M059J (cell line): ENCODE data around the gene C21orf58. TPM values are rescaled to one million over a fixed set of nuclear protein-coding genes. Genes with fewer than 3 reads are reported as not detected.
A peak's percentile ranks its signal among the peaks of the same experiment; 100 is the strongest.

Experiments used
- DNase-seq: peaks from one replicate; pipeline ENCODE4 v3.0.0-alpha.2; 2012; ENCODE audit warnings: low read depth
- total RNA-seq: library from RNA; depleted of rRNA; stranded (reverse); fragments of >200 nt; shearing (Covaris generic); gene quantifications from 2 replicates; pipeline ENCODE4 v1.2.3, GENCODE V29; 2014

Gene C21orf58
- total RNA-seq, 1 experiment from 2014 or later: 16.2 TPM

GRCh38 chr21:46354046-46354445, 30.4 kb upstream of the C21orf58 start:
- DNase-seq: no peak

DNA sequence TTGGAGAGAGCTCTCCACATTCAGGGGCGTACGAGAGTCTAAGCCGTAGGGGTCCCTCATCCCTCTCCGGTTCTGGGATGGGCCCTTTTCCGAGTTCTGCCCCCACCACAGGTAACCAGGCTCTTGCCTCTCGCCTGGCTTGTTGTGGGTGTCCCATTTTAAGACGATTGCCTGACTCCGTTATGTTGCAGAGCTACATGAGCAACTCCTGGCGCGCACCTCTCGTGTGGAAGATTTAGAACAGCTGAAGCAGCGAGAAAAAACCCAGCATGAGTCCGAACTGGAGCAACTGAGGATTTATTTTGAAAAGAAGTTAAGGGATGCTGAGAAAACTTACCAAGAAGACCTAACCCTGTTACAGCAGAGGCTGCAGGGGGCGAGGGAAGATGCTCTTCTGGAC, 29.2 kb upstream of the C21orf58 start:
- no peak for DNase-seq

GRCh38 chr21:46352164-46352515, 28.5 kb upstream of the C21orf58 start:
- DNase-seq: no peak

DNA sequence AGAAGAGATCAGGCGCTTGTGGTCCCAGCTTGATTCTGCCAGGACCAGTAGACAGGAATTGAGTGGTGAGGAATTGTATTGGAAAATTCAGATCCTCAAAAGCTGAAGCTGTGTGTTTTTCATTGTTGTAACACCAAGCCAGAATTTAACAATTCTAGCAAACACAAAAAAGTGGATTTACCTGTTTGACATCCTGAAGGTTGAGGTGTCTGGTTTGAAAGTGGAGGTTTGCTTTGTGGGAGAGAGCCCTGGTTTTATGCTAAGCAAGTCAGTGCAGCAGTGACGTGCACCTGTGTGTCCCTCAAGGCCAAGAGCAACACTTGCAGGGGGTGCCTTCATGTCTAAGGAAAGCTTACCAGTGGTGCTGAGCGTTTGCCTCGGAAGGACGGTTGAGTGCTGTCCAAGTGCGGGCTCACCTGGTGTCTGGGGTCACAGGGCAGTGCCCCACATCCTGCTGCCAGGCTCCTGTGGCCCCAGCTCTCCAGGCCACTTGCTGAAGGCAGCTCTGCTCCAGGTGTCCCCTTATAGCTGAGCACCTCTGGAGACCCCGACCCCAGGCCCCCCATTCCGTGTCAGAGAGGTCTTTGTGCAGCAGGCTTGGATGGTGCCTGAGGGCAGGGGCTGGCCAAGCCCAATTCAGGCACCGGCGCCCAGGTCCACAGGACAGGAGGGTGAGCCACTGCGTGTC, 27.9 kb upstream of the C21orf58 start:
- DNase-seq: no peak

DNA sequence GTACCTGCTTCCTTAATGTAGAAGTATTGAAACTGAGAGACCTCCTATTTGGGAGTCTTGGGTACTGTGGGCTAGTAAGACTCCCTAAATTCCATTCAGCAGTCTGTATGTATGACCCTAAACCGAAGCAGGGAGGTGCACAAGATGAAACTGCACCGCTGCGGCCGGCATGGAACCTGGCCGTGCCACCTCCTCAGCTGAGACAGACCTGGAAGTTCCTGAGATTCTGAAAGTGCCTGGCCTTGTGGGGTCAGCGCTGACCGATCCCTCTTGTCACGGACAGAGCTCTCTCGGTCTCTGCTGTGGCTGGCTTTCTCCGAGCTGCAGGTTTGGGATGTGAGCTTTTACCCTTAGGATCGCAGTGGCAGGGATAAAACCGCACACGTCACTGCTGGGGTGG, 27.3 kb upstream of the C21orf58 start:
- no peak for DNase-seq

DNA sequence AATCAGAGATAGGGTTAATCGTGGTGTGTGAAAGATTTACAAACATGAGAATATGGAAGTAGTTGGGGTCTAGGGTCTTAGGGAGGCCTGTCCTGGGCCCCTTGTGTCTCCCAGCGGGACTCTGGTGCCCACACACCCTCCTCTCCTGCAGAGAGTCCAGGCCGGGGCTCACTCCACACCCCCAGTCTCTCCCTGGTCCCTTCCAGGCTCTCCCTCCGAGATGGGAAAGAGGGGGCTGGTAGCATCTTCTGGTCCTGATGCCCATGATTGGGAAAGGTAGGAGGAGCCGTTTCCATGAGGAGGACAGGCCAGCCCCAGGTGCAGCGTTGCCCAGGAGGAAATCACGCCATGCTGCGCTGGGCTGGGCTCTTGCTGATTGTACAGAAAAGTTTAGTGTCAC, 26.9 kb upstream of the C21orf58 start:
- DNase-seq: no peak

DNA sequence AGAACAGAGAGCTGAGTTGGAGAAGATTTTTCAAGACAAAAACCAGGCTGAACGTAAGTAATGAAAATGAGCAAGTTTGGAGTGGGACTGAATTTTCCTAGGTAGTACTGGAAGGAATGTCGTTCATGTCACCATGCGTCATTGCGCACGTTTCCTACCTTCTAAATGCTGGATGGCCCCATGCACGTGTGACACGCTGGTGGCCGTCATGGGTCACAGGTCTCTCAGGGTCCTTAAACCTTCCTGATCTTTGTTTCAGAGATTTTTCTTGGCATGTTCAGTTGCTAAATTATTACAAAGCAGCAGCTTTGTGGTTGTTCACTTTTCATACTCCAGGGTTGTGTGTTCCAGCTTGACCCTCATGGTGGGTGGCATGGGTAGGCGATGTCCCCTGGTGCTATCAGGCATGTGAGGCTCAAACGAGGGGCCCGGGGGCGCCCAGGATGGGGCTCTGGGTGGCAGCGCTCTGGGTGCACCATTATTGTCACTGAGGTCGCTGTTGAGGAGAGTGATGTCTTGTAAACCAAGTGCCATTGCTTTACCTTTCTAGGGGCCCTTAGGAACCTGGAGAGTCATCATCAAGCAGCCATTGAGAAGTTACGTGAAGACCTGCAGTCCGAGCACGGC, 25.6 kb upstream of the C21orf58 start:
- no peak for DNase-seq

- no peak for DNase-seq
Observed at GRCh38 chr21:46347791-46348381, 24.2 kb upstream of the C21orf58 start.

DNA sequence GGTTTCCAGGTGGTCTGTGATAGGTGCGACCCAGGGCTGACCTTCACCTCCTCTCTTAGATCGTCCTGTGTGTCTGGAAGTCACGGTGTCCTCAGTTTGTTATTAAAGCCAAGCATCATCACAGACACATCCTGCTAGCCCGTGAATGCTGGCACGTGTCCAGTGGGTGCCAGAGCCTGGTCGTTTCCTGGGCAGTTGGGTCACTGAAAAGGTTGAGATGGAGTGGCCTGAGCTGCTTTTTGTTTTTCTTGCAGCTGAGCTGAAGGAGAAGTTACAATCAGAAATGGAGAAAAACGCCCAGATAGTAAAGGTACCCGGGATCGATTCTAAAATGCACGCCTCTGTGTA, 23.5 kb upstream of the C21orf58 start:
- no peak for DNase-seq

DNA sequence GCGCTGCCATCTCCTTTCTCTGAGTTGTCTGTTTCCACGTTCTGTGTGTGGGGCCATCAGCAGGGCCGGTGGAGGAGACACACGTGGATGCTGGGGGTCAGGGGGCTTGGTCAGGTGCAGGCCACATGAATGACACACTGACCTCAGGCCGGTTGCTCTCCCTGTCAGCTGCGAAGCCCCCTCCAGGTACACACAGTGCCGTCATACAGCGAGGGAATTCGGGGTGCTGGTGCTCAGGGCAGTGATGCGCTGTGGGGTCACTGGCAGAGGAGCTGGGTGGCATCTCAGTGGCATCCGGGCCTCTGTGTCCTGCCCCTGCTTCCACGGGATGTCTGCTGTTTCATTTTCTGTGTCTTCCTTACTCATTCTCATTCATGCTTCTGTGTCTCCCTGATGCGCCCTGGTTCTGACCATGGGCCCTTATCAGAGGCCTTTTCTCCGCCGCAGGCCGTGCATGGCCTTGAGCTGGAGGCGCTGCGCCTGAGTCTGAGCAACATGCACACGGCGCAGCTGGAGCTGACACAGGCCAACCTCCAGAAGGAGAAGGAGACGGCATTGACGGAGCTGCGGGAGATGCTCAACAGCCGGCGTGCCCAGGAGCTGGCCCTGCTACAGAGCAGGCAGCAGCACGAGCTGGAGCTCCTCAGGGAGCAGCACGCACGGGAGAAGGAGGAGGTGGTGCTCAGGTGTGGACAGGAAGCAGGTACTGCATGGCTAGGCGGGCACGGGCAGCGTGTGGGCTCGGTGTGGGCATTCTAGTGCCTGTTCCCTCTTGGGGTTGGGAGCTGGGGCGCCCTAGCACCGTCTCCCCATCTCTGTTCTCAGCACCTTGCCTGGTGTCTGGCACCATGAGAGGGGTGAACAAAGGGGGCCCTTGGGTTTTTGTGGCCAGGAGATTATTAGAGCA, 22.9 kb upstream of the C21orf58 start:
- no peak for DNase-seq

GRCh38 chr21:46345861-46346260, 22.2 kb upstream of the C21orf58 start:
- DNase-seq: no peak

GRCh38 chr21:46344219-46344915, 20.7 kb upstream of the C21orf58 start:
- DNase-seq: no peak

DNA sequence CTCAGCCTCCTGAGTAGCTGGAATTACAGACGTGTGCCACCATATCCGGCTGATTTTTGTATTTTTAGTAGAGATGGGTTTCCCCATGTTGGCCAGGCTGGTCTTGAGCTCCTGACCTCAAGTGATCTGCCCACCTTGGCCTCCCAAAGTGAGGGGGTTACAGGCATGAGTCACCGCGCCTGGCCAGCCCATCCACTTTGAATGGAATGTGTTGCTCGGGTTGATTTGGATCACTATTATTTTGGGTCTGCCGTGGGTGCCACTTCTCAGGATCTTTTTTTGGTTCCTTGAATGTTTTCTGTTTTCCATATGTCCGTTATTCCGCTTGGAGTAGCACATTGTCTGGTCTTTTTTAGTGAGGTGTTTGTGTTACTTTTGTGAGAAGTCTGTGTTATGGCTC, 17.3 kb upstream of the C21orf58 start:
- peak; percentile 35 for DNase-seq

GRCh38 chr21:46336603-46337002, 12.9 kb upstream of the C21orf58 start:
- DNase-seq: no peak

DNA sequence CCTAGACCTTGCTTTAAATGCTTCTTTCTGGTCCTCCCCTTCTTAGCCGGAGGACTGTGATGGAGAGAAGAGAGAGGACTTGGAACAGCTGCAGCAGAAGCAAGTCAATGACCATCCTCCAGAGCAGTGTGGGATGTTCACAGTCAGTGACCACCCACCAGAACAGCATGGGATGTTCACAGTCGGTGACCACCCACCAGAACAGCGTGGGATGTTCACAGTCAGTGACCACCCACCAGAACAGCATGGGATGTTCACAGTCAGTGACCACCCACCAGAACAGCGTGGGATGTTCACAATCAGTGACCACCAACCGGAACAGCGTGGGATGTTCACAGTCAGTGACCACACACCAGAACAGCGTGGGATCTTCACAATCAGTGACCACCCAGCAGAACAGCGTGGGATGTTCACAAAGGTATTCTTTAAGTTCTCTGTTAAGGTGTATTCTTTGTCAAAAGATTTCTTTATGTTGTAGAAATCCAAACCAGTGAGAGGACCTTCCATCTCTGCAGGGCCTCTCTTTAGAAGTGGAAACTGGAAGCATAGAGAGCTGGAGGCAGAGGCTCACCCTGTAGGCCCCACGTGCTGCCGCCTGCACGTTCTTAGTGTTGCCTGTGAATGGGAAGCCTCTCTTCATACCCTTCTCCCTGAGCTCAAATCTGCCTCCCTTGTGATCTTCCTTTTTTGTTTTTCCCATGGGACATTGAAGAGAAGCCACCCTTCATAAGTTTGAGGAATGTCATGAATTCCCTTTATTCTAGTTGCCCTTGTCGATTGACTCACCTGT, 10.9 kb upstream of the C21orf58 start:
- no peak for DNase-seq

DNA sequence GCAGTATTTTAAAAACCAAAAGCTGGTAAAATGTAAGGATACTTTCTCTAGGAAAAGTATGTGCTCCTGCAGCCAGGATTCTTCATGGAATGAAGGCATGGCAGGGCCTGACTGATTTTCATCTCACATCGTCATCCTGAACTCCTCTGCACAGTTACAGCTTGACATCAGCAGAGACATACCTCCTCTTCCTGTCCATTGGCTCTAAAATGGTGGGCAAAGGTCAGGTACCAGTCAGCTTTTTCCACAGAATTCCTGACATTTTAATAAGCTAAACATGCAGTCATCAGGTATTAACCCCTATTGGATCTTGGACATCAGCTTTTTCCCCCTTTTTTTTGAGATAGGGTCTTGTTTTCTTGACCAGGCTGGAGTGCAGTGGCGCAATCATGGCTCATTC, 6.1 kb upstream of the C21orf58 start:
- no peak for DNase-seq

DNA sequence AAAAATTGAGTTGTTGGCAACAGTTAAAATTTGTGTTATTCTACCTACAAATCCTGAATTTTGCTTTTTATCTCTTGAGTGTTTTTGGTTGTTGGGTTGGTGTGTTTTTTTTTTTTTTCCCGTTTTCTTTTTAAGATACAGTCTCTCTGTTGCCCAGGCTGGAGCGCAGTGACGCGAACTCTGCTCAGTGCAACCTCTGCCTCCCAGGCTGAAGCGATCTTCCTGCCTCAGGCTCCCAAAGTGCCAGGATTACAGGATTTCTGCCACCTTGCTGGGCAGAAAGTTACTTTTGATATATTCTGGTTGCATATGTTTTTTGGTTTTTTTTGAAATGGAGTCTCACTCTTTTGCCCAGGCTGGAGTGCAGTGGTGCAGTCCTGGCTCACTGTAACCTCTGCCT, 4.5 kb upstream of the C21orf58 start:
- no peak for DNase-seq

DNA sequence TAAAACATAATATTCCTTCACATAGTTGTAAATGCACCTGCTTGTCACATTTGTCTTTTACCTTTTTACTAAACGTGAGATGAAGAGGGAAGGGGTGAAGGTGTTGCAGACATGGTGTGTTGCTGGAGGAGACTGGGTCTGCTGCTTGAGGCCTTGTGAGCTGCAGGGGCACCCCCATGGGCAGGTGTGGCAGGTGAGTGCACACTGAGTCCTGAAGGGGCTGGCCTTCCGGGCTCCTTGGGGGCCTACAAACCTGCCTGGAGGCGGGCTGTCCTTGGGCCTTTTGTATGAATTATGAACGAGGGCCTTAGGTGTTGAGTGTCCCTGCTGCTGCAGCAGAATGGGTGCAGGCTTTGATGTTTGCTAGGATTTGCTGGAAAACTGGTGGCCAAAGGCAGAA, 4.0 kb upstream of the C21orf58 start:
- no peak for DNase-seq

- no peak for DNase-seq
Observed at GRCh38 chr21:46326110-46326703, 2.5 kb upstream of the C21orf58 start.

DNA sequence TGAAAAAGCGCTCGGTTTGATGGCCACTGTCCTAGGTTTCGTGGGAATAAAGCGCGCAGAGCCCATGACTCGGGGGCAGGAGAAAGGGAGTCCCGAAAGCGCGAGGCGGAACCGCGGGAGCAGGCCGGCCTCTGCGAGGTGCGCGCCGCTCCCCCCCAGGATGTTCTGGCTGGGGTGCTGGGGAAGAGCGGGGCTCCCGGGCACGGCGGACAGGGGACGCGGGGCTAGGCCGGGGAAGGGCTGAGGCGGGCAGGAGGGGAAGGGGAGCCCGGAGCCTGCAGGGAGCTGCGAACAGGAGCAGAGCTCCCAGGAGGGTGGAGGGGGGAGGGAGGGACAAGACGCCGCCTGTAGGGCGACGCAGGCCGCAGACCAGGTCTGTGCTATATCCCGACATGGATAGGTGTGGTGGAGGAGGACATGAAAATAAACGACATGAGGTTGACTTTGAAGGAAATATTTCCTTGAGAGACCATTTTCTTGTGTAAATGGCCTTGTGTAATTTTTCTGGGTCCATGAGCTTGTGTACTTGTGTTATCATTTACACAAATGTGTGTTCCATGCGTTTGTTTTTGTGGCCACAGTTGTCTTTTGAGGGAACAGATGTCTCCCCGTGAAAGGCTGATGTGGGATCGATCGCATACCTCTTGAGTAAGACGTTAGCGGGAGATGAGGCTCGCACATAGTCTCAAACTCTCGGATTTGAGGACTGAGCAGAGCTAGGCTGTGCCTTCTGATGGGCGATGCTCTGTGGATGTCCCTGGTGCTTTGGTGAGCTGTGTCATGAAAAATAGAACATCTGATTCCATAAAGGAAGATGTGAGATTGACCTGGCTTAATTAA, 1.6 kb upstream of the C21orf58 start:
- peak; percentile 67 for DNase-seq
